ENCODE data around the gene ZNF600.
"Not testable (repeated sequence)": the region's sequence is repeated elsewhere in the genome, so short reads cannot be mapped to it uniquely, and the experiment has no call there.

Gene ZNF600

DNA sequence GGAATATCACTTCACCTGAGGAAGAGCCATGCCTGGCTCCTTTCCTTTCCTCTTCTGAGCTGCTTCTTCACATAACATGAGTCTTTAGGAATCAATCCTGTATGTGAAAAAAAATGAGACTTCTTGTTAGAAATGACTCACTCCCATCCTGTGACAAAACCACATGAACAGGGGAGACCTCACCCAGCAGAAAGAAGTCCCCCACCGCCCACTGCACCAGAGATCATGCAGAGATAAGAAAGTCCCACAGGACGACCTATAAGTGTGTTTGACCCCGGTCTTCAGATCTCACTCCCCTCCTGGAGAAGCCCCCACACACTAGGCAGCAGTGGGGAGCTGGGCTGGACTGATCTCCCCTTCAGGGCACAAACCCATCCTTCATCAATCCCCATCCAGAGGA is 7.8 kb downstream of the ZNF600 start:
- no peaks in the 10 kb centered on the region for H3K4me1 ChIP-seq (ENCODE audit: control insufficient read depth in 1 of 2, insufficient read depth in 1 of 2, low read depth in 1 of 2, low read length in 1 of 2)
- TF ChIP-seq, protein P1, sequence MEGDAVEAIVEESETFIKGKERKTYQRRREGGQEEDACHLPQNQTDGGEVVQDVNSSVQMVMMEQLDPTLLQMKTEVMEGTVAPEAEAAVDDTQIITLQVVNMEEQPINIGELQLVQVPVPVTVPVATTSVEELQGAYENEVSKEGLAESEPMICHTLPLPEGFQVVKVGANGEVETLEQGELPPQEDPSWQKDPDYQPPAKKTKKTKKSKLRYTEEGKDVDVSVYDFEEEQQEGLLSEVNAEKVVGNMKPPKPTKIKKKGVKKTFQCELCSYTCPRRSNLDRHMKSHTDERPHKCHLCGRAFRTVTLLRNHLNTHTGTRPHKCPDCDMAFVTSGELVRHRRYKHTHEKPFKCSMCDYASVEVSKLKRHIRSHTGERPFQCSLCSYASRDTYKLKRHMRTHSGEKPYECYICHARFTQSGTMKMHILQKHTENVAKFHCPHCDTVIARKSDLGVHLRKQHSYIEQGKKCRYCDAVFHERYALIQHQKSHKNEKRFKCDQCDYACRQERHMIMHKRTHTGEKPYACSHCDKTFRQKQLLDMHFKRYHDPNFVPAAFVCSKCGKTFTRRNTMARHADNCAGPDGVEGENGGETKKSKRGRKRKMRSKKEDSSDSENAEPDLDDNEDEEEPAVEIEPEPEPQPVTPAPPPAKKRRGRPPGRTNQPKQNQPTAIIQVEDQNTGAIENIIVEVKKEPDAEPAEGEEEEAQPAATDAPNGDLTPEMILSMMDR (IDR thresholded peaks at IDR 0.05) = no peak
- no peaks in the 10 kb centered on the region for H3K27me3 ChIP-seq
- peaks cover 3% of the 10 kb centered on the region for H3K36me3 ChIP-seq
- H3K27ac ChIP-seq = no peak overlapping the region
- no peak overlapping the region for H3K4me3 ChIP-seq (ENCODE audit: low read depth in 1 of 2, low read length in 1 of 2)
- H3K9me3 ChIP-seq = no peaks in the 10 kb centered on the region

DNA sequence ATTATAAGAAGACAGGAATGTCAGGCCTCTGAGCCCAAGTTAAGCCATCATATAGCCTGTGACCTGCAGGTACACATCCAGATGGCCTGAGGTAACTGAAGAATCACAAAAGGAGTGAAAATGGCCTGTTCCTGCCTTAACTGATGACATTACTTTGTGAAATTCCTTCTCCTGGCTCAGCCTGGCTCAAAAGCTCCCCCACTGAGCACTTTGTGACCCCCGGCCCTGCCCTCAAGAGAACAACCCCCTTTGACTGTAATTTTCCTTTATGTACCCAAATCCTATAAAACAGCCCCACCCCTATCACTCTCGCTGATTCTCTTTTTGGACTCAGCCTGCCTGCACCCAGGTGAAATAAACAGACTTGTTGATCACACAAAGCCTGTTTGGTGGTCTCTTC is 30.1 kb downstream of the ZNF600 start:
- H3K9me3 ChIP-seq = peaks cover 10% of the 10 kb centered on the region
- not testable (repeated sequence) for H3K27me3 ChIP-seq; H3K4me3 ChIP-seq (ENCODE audit: low read depth in 1 of 2, low read length in 1 of 2); H3K27ac ChIP-seq; H3K36me3 ChIP-seq; H3K4me1 ChIP-seq (ENCODE audit: control insufficient read depth in 1 of 2, insufficient read depth in 1 of 2, low read depth in 1 of 2, low read length in 1 of 2)

DNA sequence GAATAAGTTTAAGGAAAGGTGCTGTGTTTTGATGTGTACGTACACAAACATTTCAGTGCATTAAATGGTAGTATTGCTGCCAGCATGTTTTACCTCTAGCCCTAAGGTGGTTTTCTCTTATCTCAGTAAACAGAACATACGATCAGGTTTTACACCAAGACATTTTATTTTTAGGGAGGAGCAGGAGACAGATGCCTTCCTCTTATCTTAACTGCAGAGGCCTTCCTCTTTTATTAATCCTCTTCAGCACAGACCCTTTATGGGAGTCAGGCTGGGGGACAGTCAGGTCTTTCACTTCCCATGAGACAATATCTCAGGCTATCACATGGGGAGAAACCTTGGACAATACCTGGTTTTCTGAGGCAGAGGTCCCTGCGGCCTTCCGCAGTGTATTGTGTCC is 36.8 kb downstream of the ZNF600 start:
- Histone ChIP-seq H3K36me3 (no peaks in the 10 kb centered on the region), H3K4me3 (ENCODE audit: low read depth in 1 of 2, low read length in 1 of 2) (no peak overlapping the region), H3K4me1 (ENCODE audit: control insufficient read depth in 1 of 2, insufficient read depth in 1 of 2, low read depth in 1 of 2, low read length in 1 of 2) (no peaks in the 10 kb centered on the region), H3K9me3 (no peaks in the 10 kb centered on the region), H3K27me3 (no peaks in the 10 kb centered on the region), H3K27ac (no peak overlapping the region)
- TF ChIP-seq, protein P1 (IDR thresholded peaks at IDR 0.05) = no peak

DNA sequence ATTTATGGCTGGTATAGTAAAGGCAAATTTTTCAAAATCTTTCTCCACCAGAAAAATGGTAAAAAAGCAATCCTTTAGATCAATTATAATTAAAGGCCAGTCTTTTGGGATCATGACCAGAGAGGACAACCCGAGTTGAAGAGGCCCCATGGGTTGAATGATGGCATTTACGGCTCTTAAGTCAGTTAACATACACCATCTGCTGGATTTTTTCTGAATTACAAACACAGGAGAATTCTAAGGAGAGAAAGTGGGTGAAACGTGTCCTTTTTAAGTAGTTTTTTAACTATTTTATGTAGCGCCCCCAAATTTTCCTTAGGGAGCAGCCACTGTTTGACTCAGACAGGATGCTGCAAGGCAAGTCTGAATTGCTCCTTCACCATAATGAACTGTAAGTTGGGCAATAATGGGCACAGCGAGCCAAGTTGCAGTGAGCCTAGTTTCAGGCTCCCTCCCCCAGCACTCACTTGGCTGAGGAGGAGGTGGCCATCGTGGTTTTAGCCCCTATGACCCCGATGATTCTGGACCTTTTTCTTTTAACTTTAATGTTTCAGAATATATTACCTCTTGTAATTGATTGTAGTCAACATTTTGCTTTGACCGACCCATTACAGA is 38.1 kb downstream of the ZNF600 start:
- Histone ChIP-seq H3K27ac (no peak overlapping the region), H3K9me3 (no peaks in the 10 kb centered on the region), H3K36me3 (no peaks in the 10 kb centered on the region), H3K4me1 (ENCODE audit: control insufficient read depth in 1 of 2, insufficient read depth in 1 of 2, low read depth in 1 of 2, low read length in 1 of 2) (no peaks in the 10 kb centered on the region), H3K4me3 (ENCODE audit: low read depth in 1 of 2, low read length in 1 of 2) (no peak overlapping the region), H3K27me3 (no peaks in the 10 kb centered on the region)
- TF ChIP-seq, protein P1 (IDR thresholded peaks at IDR 0.05) = no peak

DNA sequence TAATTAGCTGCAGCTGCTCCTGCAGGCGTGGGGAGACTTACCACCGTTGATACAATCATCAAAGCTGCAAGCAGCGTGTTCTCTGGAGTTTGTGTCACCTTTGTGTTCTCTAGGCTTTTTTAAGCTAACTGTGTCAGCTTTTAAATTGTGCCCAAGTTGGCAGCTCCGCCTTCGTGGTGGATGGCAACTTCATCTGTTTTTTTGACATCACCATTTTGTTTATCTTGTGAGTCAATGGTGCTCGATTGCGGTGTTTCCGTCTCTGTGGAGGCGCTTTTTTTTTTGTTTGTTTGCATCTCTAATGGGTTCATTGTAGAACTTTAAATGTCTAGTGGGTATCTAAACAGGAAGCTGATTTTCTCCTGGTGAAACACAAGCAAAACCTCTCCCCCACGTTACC is 40.7 kb downstream of the ZNF600 start:
- not testable (repeated sequence) for H3K27me3 ChIP-seq; H3K4me3 ChIP-seq (ENCODE audit: low read depth in 1 of 2, low read length in 1 of 2); H3K36me3 ChIP-seq; H3K9me3 ChIP-seq; H3K27ac ChIP-seq; H3K4me1 ChIP-seq (ENCODE audit: control insufficient read depth in 1 of 2, insufficient read depth in 1 of 2, low read depth in 1 of 2, low read length in 1 of 2)

DNA sequence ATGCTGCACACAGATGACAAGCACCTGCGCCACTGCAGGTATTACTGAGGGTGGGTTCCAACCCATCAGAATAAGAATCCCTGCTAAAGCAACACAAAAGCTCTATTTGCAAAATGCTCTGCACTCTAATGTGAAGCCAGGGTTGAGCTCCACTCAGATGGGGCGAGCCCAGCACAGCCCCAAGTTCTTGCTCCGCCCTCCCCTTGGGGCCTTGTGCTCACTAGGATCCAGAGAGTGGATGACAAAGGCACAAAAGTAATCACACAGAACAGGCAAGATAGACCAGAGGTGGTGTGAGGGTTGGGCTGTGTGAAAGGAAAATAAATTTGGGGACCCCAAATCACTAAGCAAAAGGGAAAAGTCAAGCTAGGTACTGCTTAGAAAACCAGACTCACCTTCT is 43.5 kb downstream of the ZNF600 start:
- TF ChIP-seq, protein P1 (IDR thresholded peaks at IDR 0.05) = no peak
- Histone ChIP-seq H3K27me3 (no peaks in the 10 kb centered on the region), H3K4me3 (ENCODE audit: low read depth in 1 of 2, low read length in 1 of 2) (no peak overlapping the region), H3K36me3 (no peaks in the 10 kb centered on the region), H3K27ac (no peak overlapping the region), H3K9me3 (no peaks in the 10 kb centered on the region), H3K4me1 (ENCODE audit: control insufficient read depth in 1 of 2, insufficient read depth in 1 of 2, low read depth in 1 of 2, low read length in 1 of 2) (no peaks in the 10 kb centered on the region)

DNA sequence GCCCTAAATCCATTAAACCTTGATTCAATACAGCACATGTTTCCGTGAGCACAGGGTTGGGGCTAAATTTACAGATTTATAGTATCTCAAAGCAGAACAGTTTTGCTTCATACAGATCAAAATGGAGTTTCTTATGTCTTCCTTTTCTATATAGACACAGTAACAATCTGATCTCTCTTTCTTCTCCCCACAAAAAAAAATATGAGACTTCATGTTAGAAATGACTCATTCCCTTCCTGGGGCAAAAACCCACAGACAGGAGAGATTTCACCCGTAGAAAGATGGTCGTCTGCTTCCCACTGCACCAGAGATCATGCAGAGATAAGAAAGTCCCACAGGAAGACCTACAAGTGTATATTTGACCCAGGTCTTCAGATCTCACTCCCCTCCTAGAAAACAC is 44.1 kb downstream of the ZNF600 start:
- TF ChIP-seq, protein P1 (IDR thresholded peaks at IDR 0.05) = no peak
- H3K27ac ChIP-seq = no peak overlapping the region

More for the DNA sequence above, 44.1 kb downstream of the ZNF600 start:
- Histone ChIP-seq H3K4me1 (ENCODE audit: control insufficient read depth in 1 of 2, insufficient read depth in 1 of 2, low read depth in 1 of 2, low read length in 1 of 2) (no peaks in the 10 kb centered on the region), H3K27me3 (no peaks in the 10 kb centered on the region), H3K4me3 (ENCODE audit: low read depth in 1 of 2, low read length in 1 of 2) (no peak overlapping the region), H3K9me3 (no peaks in the 10 kb centered on the region), H3K36me3 (no peaks in the 10 kb centered on the region)

All from neutrophil (primary cell).